Daoy (cell line): ENCODE data around the gene CC2D1A. TPM values are rescaled to one million over a fixed set of nuclear protein-coding genes. Genes with fewer than 3 reads are reported as not detected.

Experiments
- DNase-seq: peaks from one replicate; pipeline ENCODE4 v3.0.0-alpha.2; 2015; ENCODE audit warnings: low read depth
- total RNA-seq: library from RNA; depleted of rRNA; stranded (reverse); fragments of >200 nt; shearing (Covaris generic); gene quantifications from 2 replicates; pipeline ENCODE4 v1.2.3, GENCODE V29; 2014; rRNA removed

CC2D1A gene
- total RNA-seq: 17.8 and 22.7 TPM in 2 replicates

DNA sequence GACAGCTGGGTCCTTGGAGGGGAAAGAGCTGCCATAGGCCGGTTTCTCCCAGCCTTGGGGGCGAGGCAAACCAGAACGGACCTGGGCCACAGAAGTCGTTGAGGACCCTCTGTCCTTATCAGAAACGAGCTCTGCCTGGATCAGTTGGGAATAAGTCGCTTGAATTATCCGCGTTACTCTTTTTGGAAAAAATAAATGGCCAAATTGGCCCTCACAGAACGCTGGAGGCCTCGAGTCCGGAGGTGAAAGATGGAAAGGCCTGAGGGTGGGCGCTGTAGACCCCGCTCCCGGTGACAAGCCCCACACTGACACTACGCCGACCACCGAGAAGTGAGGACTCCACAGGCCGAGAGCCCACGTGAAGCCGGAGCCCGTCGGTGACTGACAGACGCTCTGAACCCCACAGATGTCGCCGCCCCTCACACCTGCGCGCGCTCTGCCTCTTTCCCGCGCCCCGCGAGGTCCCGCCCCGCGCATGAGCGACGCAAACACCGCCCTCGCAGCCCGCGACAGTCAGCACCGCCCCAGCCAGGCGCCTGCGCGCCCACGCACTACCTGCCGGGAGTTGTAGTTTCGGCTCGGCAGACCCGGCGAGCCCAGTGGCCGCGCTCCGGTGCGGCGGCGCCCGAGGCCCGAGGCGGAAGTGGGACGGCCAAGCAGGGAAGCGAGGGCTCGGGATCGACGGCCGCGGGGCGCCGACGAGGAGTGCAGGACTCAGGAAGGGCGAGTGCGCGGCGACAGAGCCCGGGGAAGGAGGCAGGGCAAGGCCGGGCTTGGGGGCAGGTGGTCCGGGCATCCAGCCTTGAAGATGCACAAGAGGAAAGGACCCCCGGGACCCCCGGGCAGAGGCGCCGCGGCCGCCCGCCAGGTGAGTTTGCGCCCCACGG is at the start of gene CC2D1A, which contains the start of gene BRME1:
TSS of gene CC2D1A (plus strand) at position 568 of the 887 bp plus-strand sequence. CDS start at position 809, 241 bp downstream.
TSS of gene BRME1 (minus strand) at position 484 of the 887 bp plus-strand sequence. CDS start 1,225 bp downstream, outside the sequence.
- peak; percentile 95 for DNase-seq

DNA sequence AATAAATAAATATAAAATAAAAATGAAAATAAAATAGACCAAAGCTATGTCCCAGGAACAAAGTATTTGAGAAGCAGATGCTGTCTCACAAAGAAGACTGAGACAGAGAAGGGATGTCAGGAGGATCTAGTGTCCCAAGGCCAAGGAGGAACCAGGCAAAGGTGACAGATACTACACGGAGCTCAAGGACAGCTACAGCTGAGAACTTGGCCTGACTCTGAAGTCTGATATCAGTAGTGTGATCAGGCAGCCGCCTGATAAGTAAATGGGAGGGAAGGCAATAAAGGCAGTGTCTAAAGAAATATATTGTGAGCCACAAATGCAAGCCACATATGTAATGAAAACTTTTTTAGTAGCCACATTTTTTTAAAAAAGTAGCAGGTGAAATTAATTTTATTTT is 49.5 kb upstream of the CC2D1A start:
- no peak for DNase-seq

DNA sequence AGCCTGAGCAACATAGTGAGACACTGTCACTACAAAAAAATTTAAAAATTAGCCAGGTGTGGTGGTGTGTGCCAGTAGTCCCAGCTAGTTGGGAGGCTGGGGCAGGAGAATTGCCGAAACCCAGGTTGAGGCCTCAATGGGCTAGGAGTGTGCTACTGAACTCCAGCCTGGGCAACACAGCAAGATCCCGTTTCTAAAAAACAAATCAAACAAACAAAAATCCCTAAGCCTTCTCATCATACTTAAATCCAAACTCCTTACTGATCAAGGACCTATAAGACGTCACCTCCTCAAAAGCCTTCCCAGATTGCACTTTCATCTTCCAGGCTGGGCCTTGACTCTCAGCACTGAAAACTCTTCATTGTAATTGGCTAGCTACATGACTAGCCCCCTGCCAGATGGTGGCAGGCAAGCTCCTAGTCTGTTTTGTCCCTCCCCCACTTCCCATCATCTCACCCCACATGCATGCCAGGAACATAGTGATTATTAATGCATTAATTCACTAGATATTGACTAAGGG is 46.6 kb upstream of the CC2D1A start:
- DNase-seq: peak; percentile 49

DNA sequence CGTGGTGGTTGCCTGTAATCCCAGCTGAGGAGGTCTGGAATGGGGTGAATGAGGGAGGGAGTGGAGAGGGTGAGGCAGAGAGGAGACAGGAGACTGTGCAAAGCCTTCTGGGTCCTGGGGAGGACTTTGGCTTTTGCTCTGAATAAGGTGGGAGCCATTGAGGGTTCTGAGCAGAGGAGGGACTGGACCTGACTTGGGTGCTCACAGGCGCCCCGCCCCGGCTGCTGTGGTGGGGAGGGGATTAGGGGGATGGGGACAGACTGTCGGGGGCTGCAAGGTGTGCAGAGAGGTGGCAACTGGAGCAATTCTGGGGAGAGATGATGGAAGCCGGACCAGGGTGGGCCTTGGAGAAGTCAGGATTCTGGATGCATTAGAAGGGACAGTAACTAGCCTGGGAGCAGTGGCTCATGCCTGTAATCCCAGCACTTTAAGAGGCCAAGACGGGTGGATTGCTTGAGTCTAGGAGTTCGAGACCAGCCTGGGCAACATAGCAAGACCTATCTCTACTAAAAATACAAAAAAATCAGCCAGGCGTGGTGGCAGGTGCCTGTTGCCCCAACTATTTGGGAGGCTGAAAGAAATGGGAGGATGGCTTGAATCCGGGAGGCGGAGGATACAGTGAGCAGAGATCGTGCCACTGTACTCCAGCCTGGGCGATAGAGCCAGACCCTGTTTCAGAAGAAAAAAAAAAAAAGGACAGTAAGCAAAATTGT is 45.2 kb upstream of the CC2D1A start:
- no peak for DNase-seq

DNA sequence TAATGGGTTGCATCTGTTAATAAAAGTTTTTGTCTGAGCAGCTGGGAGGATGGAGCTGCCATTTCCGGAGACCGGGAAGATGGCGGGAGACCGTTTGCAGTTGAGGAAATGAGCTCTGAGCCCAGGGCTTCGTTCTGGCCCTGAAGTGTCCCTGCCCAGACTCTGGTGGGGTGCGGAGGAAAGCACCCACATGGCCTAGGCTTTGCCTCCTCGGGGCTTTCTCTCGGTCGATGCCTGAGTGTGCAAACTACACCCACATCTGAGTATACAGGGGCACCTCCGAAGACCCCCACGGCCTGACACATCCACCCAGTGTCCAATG is 44.6 kb upstream of the CC2D1A start:
- peak; percentile 56 for DNase-seq

DNA sequence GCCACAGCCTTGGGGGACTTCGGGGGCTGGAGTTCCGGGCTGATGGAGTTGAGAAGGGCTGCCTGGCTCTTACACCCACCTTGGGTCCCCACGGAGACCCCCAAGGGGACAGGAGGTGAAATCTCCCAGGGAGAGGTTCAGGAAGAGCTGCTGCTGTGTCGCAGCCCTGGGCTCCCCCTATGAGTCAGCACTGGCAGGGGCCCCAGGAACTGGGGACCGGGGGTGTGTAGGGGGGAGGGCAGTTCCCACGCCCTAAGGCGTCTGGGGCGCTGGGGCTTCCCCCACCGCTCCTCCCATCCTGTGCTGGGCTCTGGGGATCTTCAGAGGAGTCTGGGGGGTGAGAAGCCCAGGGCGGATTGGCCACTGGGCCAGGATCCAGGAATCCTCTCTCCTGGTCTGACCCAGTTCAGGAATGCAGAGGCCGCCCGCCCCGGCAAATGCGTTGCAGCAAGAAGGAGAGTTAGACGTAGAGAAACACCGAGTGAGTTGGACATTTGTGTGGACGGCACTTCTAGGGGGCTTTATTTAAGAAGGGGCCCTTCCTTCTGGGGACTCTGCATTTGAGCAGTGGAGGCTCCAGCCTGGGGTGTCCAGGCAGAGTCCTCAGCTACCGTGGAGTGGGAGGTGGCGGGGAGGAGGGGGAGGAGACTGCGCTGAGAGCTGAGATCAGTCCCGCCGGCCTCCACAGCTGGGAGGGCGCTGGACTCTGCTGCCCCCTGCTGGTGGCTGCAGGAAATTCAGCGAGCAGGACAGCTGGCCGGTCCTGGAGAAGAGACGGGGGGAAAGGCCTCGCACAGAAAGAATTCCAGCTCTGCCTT is 44.1 kb upstream of the CC2D1A start:
- peak; percentile 96 for DNase-seq

DNA sequence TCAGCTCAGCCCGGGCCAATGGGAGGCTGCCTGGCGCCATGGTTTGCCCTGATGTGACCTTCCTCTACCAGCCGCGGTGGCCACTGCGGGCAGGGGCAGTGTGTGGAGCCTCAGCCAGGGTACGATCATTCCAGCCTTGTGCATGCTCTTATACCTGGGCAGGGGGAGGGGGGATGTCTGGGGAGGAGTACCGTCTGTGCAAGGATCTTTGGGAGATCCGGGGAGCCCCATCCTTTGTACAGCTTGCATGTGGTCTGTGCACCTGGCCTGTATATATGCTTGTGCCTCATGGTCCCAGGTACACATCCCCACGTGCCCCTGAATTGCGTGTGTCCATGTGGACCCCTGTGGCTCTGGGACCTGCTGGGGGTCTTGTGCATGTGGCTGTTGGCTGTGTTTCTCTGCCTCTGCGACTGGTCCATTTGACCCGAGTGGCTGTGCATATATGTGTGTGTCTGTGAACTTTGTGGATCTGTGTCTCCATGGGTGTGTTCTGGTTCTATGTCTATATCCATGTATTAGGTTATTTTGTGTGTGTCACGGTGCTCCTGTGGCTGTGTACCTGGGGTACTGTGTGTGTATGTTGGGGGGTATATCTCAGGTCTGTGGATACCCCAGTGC is 41.8 kb upstream of the CC2D1A start:
- no peak for DNase-seq

DNA sequence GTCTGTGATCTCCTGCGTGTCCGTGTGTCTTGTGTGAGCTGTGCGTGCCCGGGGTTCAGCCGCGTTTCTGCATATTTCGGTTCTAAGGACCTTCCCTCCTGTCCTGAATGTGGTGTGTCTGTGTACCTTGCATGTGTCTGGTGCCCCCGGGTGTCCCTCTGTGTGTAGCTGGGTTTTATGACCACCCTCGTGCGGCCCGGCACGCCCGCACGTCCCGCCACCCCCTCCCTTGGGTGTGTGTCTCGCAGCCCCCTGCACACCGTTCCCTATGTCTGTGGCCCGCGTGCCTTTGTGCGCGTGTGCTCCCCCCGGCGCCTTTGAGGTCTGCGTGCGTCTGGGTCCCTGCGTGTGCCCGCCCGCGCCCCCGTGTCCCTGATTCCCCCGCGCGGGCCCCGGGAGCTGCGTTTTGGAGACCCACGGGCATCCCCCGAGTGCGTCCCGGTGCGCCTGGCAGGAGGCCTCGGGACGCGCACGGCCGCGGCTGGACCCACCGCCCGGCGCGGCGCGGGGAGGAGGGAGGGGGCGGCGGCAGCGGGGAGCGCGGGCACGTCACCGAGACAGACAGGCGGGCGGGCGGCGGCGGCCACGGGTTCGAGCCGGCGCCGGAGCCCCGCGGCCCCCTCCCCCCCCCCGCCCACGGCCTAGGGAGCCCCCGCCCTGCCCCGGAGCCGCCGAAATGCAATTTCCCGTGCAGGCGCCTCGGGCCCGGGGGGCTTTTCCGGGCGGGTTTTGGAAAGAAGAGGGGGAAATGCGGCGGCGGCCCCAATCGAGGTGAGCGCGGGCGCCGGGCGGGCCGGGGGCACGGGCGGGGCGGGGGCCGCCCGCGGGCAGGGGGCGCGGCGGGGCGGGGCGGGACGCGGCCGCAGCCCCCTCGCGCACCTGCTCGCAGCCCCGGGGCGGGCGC is 41.1 kb upstream of the CC2D1A start:
- no peak for DNase-seq

DNA sequence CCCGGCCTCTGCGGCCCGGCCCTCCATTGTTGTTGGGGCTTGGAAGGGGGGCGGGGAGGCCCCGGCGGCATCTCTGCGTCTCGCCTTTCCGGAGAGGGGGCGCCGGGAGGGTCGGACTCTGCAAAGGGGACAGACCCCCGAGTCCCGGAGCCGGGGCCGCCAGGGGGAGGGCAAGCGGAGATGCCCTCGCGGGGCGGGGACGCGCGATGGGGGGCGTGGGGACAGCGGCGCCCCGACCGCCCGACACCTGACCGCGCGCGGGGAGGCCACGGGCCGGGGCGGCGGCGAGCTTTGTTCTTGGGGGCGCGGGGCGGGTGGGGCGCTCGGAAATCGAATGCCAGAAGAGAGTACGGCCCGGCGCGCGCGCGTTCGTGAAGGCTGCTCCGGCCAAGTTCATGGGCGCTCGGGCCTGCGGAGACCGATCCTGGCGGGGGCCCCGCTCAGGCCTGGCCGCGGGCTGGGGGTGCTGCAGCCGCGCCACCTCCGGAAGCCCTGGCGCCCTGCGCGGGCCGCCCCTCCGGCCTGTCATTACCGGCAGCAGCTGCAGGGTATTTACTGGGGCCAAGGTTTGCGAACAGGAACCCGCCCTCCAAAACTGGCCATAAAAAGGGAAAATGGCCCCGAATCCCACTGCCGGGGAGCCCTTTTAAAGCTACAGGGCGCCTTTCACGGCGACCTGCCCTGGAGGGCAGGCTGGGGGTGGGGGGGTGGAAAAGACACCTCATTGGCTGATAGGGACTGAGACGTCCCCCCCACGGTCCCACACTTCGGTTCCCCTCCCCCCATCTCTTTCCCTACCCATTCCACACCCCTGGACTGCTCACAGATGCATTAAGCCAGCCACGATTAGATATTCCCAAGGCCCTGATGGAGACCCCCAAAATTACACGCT is 40.2 kb upstream of the CC2D1A start:
- DNase-seq: no peak

DNA sequence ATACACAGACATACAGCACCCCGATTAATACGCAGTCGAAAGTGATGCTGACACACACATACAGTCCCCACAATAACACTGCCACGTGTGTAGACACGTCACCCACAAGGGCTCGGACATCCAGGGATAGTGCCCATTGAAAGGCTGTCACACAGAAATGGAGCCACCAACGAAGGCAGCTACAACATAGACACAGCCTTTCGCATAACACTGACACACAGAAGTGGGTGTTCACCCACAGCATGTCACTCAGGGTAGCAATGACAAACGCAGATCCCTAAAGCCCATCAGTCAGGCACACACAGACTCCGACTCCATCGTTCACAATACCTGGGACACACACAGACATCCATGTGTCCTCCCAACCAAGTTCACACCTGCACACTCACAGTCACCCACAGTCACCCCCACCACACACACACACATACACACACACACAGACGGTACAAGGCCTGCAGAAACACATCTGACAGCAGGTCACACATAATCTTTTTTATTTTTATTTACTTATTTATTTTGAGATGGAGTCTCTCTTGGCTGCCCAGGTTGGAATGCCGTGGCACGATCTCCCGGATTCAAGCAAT is 39.4 kb upstream of the CC2D1A start:
- no peak for DNase-seq

DNA sequence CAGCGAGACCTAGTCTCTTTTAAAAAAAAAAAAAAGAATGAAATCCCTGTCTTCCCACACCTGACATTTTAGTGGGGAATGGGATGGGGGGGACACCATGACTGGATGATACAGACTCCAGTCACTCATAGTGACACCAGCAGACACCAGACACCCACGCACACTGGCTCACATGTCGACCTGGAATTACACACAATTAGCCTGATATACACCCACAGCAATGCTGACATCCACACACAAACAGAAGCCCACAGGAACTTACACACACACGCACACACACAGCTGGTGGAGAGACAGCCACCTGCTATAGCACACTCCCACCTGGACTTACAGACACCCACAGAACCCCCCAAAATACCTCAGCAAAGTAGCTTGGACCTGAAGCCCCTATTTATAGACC is 37.3 kb upstream of the CC2D1A start:
- no peak for DNase-seq

DNA sequence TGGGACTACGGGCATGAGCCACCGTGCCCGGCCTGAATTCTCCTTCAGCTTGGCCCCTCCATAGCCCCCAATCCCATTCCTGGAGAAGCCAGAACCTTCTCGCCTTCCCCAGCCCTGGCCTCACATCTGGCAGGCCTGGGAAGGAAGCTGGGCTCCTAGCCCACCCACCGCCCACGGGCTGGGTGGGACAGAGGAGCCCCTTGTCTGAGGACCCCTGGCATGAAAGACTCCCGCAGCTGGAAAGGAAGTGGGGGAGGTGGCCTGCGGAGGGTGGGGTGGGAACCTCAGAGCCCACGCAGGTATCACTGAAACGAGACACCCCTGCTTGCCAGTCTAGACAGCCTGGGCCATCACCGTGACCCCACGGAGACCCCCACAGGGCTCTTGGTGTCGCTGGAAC is 36.7 kb upstream of the CC2D1A start:
- DNase-seq: no peak

DNA sequence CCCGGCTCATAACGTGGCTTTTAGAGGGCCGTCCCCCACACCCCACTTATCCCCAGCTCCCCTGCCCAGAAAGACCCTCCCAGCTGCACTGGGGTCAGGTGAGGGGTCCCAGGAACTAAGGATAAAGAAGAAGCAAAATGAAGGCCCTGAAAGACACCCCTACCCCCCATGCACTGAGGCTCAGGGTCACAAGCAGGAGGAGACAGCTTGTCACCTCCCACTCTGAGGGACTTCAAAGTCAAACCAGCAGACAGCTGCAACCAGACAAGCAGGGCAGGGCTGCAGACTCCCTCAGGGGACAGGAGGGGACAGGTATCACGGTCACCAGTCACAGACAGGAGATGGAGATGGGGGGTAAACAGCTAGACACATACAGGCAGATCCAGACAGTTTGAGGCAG is 35.1 kb upstream of the CC2D1A start:
- no peak for DNase-seq

DNA sequence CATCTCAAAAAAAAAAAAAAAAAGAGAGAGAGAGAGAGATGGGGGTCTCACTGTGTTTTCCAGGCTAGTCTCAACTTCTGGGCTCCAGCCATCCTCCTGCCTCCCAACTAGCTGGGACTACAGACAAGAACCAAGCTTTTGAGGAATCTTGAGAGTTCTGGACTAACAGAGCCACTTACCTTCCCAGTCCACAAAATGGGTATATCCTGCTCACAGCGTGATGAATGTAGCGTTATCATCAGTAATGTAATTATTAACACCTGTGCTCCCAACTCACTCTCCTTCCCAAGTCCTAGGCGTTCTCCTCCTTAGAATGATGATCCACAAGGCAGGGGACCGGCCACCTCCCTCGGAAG is 33.7 kb upstream of the CC2D1A start:
- DNase-seq: no peak

DNA sequence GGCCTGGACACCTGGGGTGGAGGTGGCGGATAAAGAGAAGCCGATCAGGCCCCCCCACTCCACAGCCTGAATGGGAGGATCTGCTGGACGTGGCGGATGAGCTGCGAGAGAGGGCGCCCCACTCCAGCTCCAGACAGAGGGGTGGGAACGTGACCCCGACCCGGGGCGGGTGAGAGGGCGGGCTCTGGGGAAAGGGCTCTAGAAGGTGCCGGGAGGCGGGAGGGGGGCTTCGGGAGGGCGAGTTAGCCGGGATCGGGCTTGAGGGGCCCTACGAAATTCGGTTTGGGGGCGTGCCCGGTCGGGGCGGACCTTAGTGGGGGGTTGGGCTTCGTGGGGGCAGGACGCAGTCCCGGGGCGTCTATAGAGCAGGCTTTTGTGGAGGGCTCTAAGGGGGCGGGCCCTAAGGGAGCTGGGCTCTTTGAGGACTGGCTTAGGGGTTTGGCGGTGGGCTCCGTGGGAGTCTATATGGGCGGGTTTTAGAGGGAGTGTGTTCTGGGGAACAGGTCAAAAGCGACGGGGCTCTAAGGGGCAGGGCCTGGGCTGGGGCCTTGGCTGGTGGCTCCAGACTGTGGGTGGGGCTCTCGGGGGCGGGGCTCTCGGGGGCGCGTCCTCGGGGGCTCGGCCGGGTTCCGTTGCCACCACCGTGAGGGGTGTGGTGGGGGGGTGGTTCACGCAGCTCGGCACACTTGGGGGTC is 33.2 kb upstream of the CC2D1A start:
- DNase-seq: peak; percentile 49

DNA sequence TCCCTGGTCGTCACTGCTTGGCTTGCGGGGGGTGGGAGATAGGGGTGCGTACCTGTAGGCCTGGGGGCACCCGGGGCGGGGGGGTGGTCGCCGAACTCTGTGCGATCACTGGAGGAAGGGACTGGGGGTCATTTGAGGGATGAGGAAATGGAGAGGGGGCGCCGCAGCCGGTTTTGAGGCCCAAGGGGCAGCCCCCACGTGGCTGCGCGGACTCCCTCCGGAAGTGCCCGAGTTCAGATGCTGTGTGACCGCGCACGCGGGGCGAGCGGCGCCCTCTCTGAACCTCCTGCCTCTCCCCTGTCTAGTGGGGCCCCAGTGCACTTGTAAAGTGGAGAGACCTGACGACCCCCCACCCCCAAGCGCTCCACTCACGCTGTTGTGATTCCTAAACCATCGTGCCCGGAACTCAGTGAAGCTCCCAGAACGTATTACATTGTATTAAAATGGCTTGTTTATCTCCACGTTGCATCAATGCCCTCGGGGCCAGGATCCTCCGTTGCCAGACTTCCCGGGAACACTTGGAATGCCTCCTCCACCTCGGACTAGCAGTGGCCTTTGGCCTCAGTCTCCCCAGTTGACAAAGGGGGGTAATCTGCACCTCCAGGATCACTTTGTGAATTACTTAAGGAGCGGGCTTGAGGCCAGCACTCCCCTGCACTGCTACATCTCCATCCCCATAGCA is 32.0 kb upstream of the CC2D1A start:
- DNase-seq: no peak

DNA sequence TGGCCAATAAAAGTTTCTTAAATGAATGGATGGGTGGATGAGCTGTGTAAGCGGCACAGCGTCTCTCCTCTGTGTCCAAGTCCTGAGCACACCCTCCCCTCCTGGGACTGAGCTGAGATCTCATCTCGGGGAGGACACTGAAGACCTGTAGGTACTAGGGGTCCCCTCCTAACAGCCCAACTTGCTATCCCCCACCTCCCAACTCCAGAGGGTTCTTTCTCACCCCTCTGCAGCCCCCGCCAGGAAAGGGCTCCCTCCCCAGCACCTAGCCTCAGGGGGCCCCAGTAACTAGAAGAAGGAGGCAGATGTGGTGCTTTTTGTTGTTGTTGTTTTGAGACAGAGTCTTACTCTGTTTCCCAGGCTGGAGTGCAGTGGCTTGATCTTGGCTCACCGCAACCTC is 30.2 kb upstream of the CC2D1A start:
- no peak for DNase-seq

DNA sequence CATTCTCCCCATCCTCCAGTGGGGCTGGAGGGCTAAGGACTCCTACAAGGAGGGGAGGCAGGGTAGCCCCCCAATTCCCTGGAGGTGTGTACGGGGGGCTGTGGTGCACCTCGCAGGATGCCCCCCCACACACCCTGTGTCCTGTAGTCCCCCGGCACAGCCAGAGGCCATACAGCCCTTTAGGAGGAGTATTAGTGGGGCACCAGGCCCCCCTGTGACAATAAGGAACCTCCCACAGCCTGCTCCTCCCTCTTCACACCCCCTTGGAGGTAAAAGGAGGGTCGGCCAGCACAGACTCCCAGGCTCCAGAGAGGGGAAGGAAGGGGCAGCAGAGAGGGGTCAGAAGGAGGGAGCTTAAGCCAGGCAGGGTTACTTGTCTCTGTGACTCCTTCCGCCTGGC is 29.2 kb upstream of the CC2D1A start, which contains the start of gene NANOS3:
TSS of gene NANOS3 (plus strand) at position 301 of the 400 bp plus-strand sequence. CDS start 115 bp downstream, outside the sequence.
- DNase-seq: no peak
